Common myeloid progenitor, CD34-positive (primary cell): ENCODE results near the gene HS3ST5.
A peak's percentile ranks its signal among the peaks of the same experiment; 100 is the strongest.
"Not testable (repeated sequence)": the region's sequence is repeated elsewhere in the genome, so short reads cannot be mapped to it uniquely, and the experiment has no call there.

Source experiments
- CTCF ChIA-PET: fragments of 350-600 bp; sonication (Branson Sonifier 250); formaldehyde crosslinking; loops from one replicate; lab custom pipeline; 2021; ENCODE audit warnings: antibody characterized with exemption; lab: Charles Lee
- POLR2A ChIA-PET: fragments of 350-600 bp; sonication (Branson Sonifier 250); formaldehyde crosslinking; loops from one replicate; lab custom pipeline; 2021; ENCODE audit warnings: antibody characterized with exemption; lab: Charles Lee
- DNase-seq, 3 donors: peaks; one replicate each; pipeline versions ENCODE4 v3.0.0 to v3.0.0-alpha.2; 2013
- H3K27ac ChIP-seq, 2 experiments: 1 replicate in 1 of 2; 2 replicates in 1 of 2; pipeline ENCODE4 v1.7.0; 2013; ENCODE audit warnings: inconsistent platforms in 2 of 2, low read length in 2 of 2, mild to moderate bottlenecking in 2 of 2, low read depth in 1 of 2, moderate library complexity in 1 of 2; ENCODE audit not compliant: severe bottlenecking in 2 of 2, insufficient read depth in 1 of 2, poor library complexity in 1 of 2
- H3K27me3 ChIP-seq, 5 experiments: replicated peaks in 2 of 5; 1 replicate in 3 of 5; 2 replicates in 2 of 5; pipeline versions ENCODE4 v1.6.1 to v1.7.0; 2013; ENCODE audit warnings: low read length in 4 of 5, mild to moderate bottlenecking in 2 of 5, moderate library complexity in 2 of 5, inconsistent platforms in 1 of 5; ENCODE audit not compliant: insufficient read depth in 5 of 5, control insufficient read depth in 4 of 5
- H3K36me3 ChIP-seq, 4 experiments: 1 replicate in 2 of 4; 2 replicates in 2 of 4; pipeline versions ENCODE4 v1.6.1 to v1.7.0; 2013; ENCODE audit warnings: low read length in 3 of 4, control low read depth in 1 of 4, mild to moderate bottlenecking in 1 of 4; ENCODE audit not compliant: control insufficient read depth in 4 of 4, insufficient read depth in 4 of 4
- H3K4me1 ChIP-seq, 4 experiments: 1 replicate in 3 of 4; 2 replicates in 1 of 4; pipeline versions ENCODE4 v1.6.1 to v1.7.1; 2013; ENCODE audit warnings: low read length in 3 of 4, mild to moderate bottlenecking in 3 of 4, control low read depth in 1 of 4, inconsistent platforms in 1 of 4, moderate library complexity in 1 of 4; ENCODE audit not compliant: control insufficient read depth in 4 of 4, insufficient read depth in 4 of 4; ENCODE audit errors: control extremely low read depth in 1 of 4
- H3K4me3 ChIP-seq, 7 experiments: 1 replicate in 4 of 7; 2 replicates in 3 of 7; pipeline versions ENCODE4 v1.5.1 to v1.7.0; 2013; ENCODE audit warnings: mild to moderate bottlenecking in 7 of 7, low read length in 6 of 7, moderate library complexity in 6 of 7, inconsistent platforms in 2 of 7, low read depth in 2 of 7, control low read depth in 1 of 7; ENCODE audit not compliant: insufficient read depth in 4 of 7, control insufficient read depth in 1 of 7; ENCODE audit errors: extremely low read depth in 1 of 7
- H3K9me3 ChIP-seq, 5 experiments: 1 replicate in 4 of 5; 2 replicates in 1 of 5; pipeline versions ENCODE4 v1.6.1 to v1.7.1; 2013; ENCODE audit warnings: low read length in 4 of 5, mild to moderate bottlenecking in 2 of 5, inconsistent platforms in 1 of 5, low read depth in 1 of 5, moderate library complexity in 1 of 5; ENCODE audit not compliant: control insufficient read depth in 4 of 5, insufficient read depth in 2 of 5; ENCODE audit errors: control extremely low read depth in 1 of 5
- WGBS: methylation state at CpG from one replicate; pipeline ENCODE4 v1.1.5; 2013; ENCODE audit not compliant: insufficient coverage; 5-methylcytosine and 5-hydroxymethylcytosine counted together

The HS3ST5 gene

GRCh38 chr6:114044566-114044965, 298.3 kb downstream of the HS3ST5 start:
- POLR2A ChIA-PET, CTCF ChIA-PET, H3K9me3 ChIP-seq, H3K4me3 ChIP-seq, H3K36me3 ChIP-seq, DNase-seq, H3K27me3 ChIP-seq, H3K27ac ChIP-seq, H3K4me1 ChIP-seq: not testable (repeated sequence)
- 100% methylated on average over 2 of the region's 5 CpGs for WGBS

- ChIA-PET POLR2A (no interaction called here), CTCF (interaction anchor here (0.8 kb wide), 1 partner anchor 22 kb away, joined by 3 read pairs; no protein-coding TSS in a partner anchor)
- no peak overlapping the region for H3K4me3 ChIP-seq
- no peak overlapping the region for H3K27ac ChIP-seq
- H3K36me3 ChIP-seq, result no peaks in the 10 kb centered on the region
- no peaks in the 10 kb centered on the region for H3K4me1 ChIP-seq
- peaks cover 0 to 2% (median 0%) of the 10 kb centered on the region in 5 experiments for H3K9me3 ChIP-seq
- H3K27me3 ChIP-seq, result no peaks in the 10 kb centered on the region
- WGBS, result 92% methylated on average over 3 of the region's 7 CpGs
- no peak for DNase-seq
Observed at GRCh38 chr6:114042267-114043016, 300.4 kb downstream of the HS3ST5 start.

GRCh38 chr6:114040871-114041270, 302.0 kb downstream of the HS3ST5 start:
- peak in 1 of 3 donors; percentile 17 for DNase-seq
- H3K27ac ChIP-seq, result no peak overlapping the region
- H3K4me1 ChIP-seq, result no peaks in the 10 kb centered on the region
- peaks cover 0 to 2% (median 0%) of the 10 kb centered on the region in 5 experiments for H3K9me3 ChIP-seq
- H3K4me3 ChIP-seq, result no peak overlapping the region
- no CpG with 5 or more reads among the region's 2 CpGs for WGBS
- no peaks in the 10 kb centered on the region for H3K36me3 ChIP-seq
- CTCF ChIA-PET, result no interaction called here
- no peaks in the 10 kb centered on the region for H3K27me3 ChIP-seq
- POLR2A ChIA-PET, result no interaction called here

- Histone ChIP-seq H3K27me3 (no peaks in the 10 kb centered on the region), H3K9me3 (peaks cover 0 to 2% (median 0%) of the 10 kb centered on the region in 5 experiments), H3K27ac (no peak overlapping the region), H3K4me3 (no peak overlapping the region), H3K4me1 (no peaks in the 10 kb centered on the region), H3K36me3 (no peaks in the 10 kb centered on the region)
- ChIA-PET POLR2A (no interaction called here), CTCF (no interaction called here)
- WGBS, result 50% methylated on average over 2 of the region's 2 CpGs
- DNase-seq, result no peak
Observed at GRCh38 chr6:114039841-114040240, 303.0 kb downstream of the HS3ST5 start.

- H3K4me3 ChIP-seq, result no peak overlapping the region
- H3K36me3 ChIP-seq, result no peaks in the 10 kb centered on the region
- POLR2A ChIA-PET, result no interaction called here
- no peak overlapping the region for H3K27ac ChIP-seq
- peaks cover 0 to 2% (median 0%) of the 10 kb centered on the region in 4 experiments for H3K4me1 ChIP-seq
- CTCF ChIA-PET, result no interaction called here
- H3K9me3 ChIP-seq, result no peaks in the 10 kb centered on the region
- DNase-seq, result no peak
- no peaks in the 10 kb centered on the region for H3K27me3 ChIP-seq
Observed at GRCh38 chr6:114033606-114034005, 309.2 kb downstream of the HS3ST5 start.

GRCh38 chr6:114032721-114033120, 310.1 kb downstream of the HS3ST5 start:
- 83% methylated on average over 1 of the region's 3 CpGs for WGBS
- H3K36me3 ChIP-seq, result no peaks in the 10 kb centered on the region
- H3K9me3 ChIP-seq, result no peaks in the 10 kb centered on the region
- no peaks in the 10 kb centered on the region for H3K27me3 ChIP-seq
- H3K27ac ChIP-seq, result no peak overlapping the region
- ChIA-PET POLR2A (no interaction called here), CTCF (no interaction called here)
- H3K4me3 ChIP-seq, result no peak overlapping the region
- no peak for DNase-seq
- peaks cover 0 to 2% (median 0%) of the 10 kb centered on the region in 4 experiments for H3K4me1 ChIP-seq

GRCh38 chr6:114030767-114031166, 312.1 kb downstream of the HS3ST5 start:
- H3K4me3 ChIP-seq, result no peak overlapping the region
- H3K4me1 ChIP-seq, result peaks cover 0 to 2% (median 0%) of the 10 kb centered on the region in 4 experiments
- no peaks in the 10 kb centered on the region for H3K36me3 ChIP-seq
- WGBS, result 100% methylated on average over 4 of the region's 6 CpGs
- no peaks in the 10 kb centered on the region for H3K9me3 ChIP-seq
- no peaks in the 10 kb centered on the region for H3K27me3 ChIP-seq
- H3K27ac ChIP-seq, result no peak overlapping the region
- POLR2A ChIA-PET, result no interaction called here
- CTCF ChIA-PET, result no interaction called here
- no peak for DNase-seq
